H9 (cell line): ENCODE results near the gene GALNT12. TPM values are rescaled to one million over a fixed set of nuclear protein-coding genes. Genes with fewer than 3 reads are reported as not detected.

Experiments
- DNase-seq: peaks from one replicate; pipeline ENCODE4 v3.0.0-alpha.2; 2017
- H2AFZ ChIP-seq: one replicate; pipeline ENCODE4 v1.6.1; 2013; ENCODE audit warnings: mild to moderate bottlenecking, low read length, control low read depth, moderate library complexity
- H2AK5ac ChIP-seq: 2 replicates; pipeline ENCODE4 v1.6.1; 2013; ENCODE audit warnings: low read length, control low read depth, mixed read lengths; ENCODE audit not compliant: insufficient read length
- H2BK120ac ChIP-seq: one replicate; pipeline ENCODE4 v1.6.1; 2013; ENCODE audit warnings: low read depth, mild to moderate bottlenecking, low read length, control low read depth, inconsistent platforms; ENCODE audit not compliant: poor library complexity, severe bottlenecking
- H2BK12ac ChIP-seq: 2 replicates; pipeline ENCODE4 v1.6.1; 2013; ENCODE audit warnings: low read length, control low read depth, mixed read lengths, low read depth; ENCODE audit not compliant: insufficient read length
- H2BK15ac ChIP-seq: 2 replicates; pipeline ENCODE4 v1.6.1; 2013; ENCODE audit warnings: low read depth, low read length, control low read depth
- H2BK20ac ChIP-seq: one replicate; pipeline ENCODE4 v1.6.1; 2013; ENCODE audit warnings: low read depth, mild to moderate bottlenecking, low read length, control low read depth, inconsistent platforms; ENCODE audit not compliant: poor library complexity, severe bottlenecking
- H2BK5ac ChIP-seq: 2 replicates; pipeline ENCODE4 v1.6.1; 2013; ENCODE audit warnings: low read length, control low read depth, mixed read lengths; ENCODE audit not compliant: insufficient read length
- H3K14ac ChIP-seq: 2 replicates; pipeline ENCODE4 v1.6.1; 2013; ENCODE audit warnings: low read length, control low read depth; ENCODE audit not compliant: insufficient read depth
- H3K18ac ChIP-seq: 2 replicates; pipeline ENCODE4 v1.6.1; 2013; ENCODE audit warnings: low read depth, mild to moderate bottlenecking, mixed read lengths, low read length, control low read depth; ENCODE audit not compliant: insufficient read length
- H3K23ac ChIP-seq: 2 replicates; pipeline ENCODE4 v1.6.1; 2013; ENCODE audit warnings: low read length, control low read depth, mixed read lengths, low read depth; ENCODE audit not compliant: insufficient read length
- H3K23me2 ChIP-seq: 2 replicates; pipeline ENCODE4 v1.6.1; 2013; ENCODE audit warnings: low read depth, mild to moderate bottlenecking, mixed read lengths, low read length, control low read depth; ENCODE audit not compliant: insufficient read length, poor library complexity, severe bottlenecking
- H3K27ac ChIP-seq: 2 replicates; pipeline ENCODE4 v1.5.1; 2013; ENCODE audit warnings: low read length, control low read depth, mixed read lengths, low read depth; ENCODE audit not compliant: insufficient read length
- H3K27me3 ChIP-seq: 2 replicates; pipeline ENCODE4 v1.6.1; 2013; ENCODE audit warnings: low read length, control low read depth, inconsistent platforms; ENCODE audit not compliant: insufficient read depth
- H3K4ac ChIP-seq: 2 replicates; pipeline ENCODE4 v1.6.1; 2013; ENCODE audit warnings: low read depth, mild to moderate bottlenecking, control low read depth, inconsistent platforms, low read length, moderate library complexity
- H3K4me1 ChIP-seq: 2 replicates; pipeline ENCODE4 v1.6.1; 2013; ENCODE audit warnings: low read length, control low read depth, inconsistent platforms; ENCODE audit not compliant: insufficient read depth
- H3K4me2 ChIP-seq: 2 replicates; pipeline ENCODE4 v1.6.1; 2013; ENCODE audit warnings: low read length, control low read depth, mixed read lengths; ENCODE audit not compliant: insufficient read length, insufficient read depth
- H3K56ac ChIP-seq: 2 replicates; pipeline ENCODE4 v1.6.1; 2013; ENCODE audit warnings: low read depth, mild to moderate bottlenecking, mixed read lengths, low read length, control low read depth; ENCODE audit not compliant: insufficient read length
- H3K79me1 ChIP-seq: 2 replicates; pipeline ENCODE4 v1.6.1; 2013; ENCODE audit warnings: low read depth, mild to moderate bottlenecking, moderate library complexity, low read length, control low read depth, inconsistent platforms; ENCODE audit not compliant: insufficient read depth, poor library complexity, severe bottlenecking
- H3K79me2 ChIP-seq: 2 replicates; pipeline ENCODE4 v1.6.1; 2013; ENCODE audit warnings: low read length, control low read depth, inconsistent platforms; ENCODE audit not compliant: insufficient read depth
- H3K9ac ChIP-seq: 2 replicates; pipeline ENCODE4 v1.6.1; 2013; ENCODE audit warnings: low read length, control low read depth, mixed read lengths; ENCODE audit not compliant: insufficient read length; ENCODE audit errors: extremely low read depth
- H3K9me3 ChIP-seq: one replicate; pipeline ENCODE4 v1.6.1; 2013; ENCODE audit warnings: low read depth, low read length, inconsistent platforms; ENCODE audit not compliant: control insufficient read depth
- H3T11ph ChIP-seq: one replicate; pipeline ENCODE4 v1.6.1; 2013; ENCODE audit warnings: mild to moderate bottlenecking, low read length, control low read depth, inconsistent platforms
- H4K20me1 ChIP-seq: one replicate; pipeline ENCODE4 v1.6.1; 2013; ENCODE audit not compliant: control insufficient read depth, insufficient read length, insufficient read depth
- H4K5ac ChIP-seq: 2 replicates; pipeline ENCODE4 v1.6.1; 2013; ENCODE audit warnings: low read depth, mild to moderate bottlenecking, mixed read lengths, low read length, control low read depth; ENCODE audit not compliant: insufficient read length
- H4K8ac ChIP-seq: replicated peaks from 2 replicates; pipeline ENCODE4 v1.6.1; 2013; ENCODE audit warnings: low read length, control low read depth, mixed read lengths, low read depth; ENCODE audit not compliant: insufficient read length
- H4K91ac ChIP-seq: 2 replicates; pipeline ENCODE4 v1.6.1; 2013; ENCODE audit warnings: low read depth, mild to moderate bottlenecking, moderate library complexity, mixed read lengths, low read length, control low read depth; ENCODE audit not compliant: insufficient read length
- H3K27ac Mint-ChIP-seq, 3 experiments: 2 replicates in 2 of 3; 3 replicates in 1 of 3; pipeline ENCODE4 v1.8.0; 2020 to 2021; ENCODE audit warnings: mixed read lengths in 3 of 3, mild to moderate bottlenecking in 1 of 3, moderate library complexity in 1 of 3
- H3K27me3 Mint-ChIP-seq: 2 replicates; pipeline ENCODE4 v1.8.0; 2021; ENCODE audit warnings: low read depth, mild to moderate bottlenecking, moderate library complexity, mixed read lengths
- H3K36me3 Mint-ChIP-seq, 3 experiments: 2 replicates in 2 of 3; 3 replicates in 1 of 3; pipeline ENCODE4 v1.8.0; 2020 to 2021; ENCODE audit warnings: low read depth in 3 of 3, mixed read lengths in 3 of 3; ENCODE audit not compliant: insufficient read depth in 1 of 3
- H3K4me1 Mint-ChIP-seq, 2 experiments: 2 replicates each; pipeline ENCODE4 v1.8.0; 2020; ENCODE audit warnings: mixed read lengths in 2 of 2
- H3K4me3 Mint-ChIP-seq, 2 experiments: 2 replicates in 1 of 2; 3 replicates in 1 of 2; pipeline ENCODE4 v1.8.0; 2020 to 2021; ENCODE audit warnings: mild to moderate bottlenecking in 2 of 2, mixed read lengths in 2 of 2, moderate library complexity in 1 of 2
- H3K9me3 Mint-ChIP-seq, 2 experiments: 2 replicates in 1 of 2; 3 replicates in 1 of 2; pipeline ENCODE4 v1.8.0; 2020; ENCODE audit warnings: mild to moderate bottlenecking in 2 of 2, mixed read lengths in 2 of 2, moderate library complexity in 1 of 2
- WGBS: extraction: QIAGEN DNeasy Blood & Tissue Kit; methylation state at CpG from one replicate; pipeline ENCODE4 v1.1.7; 2013; ENCODE audit warnings: missing lambda C conversion rate, low lambda C conversion rate, mixed read lengths; ENCODE audit not compliant: insufficient read length; ENCODE audit errors: extremely low coverage; 5-methylcytosine and 5-hydroxymethylcytosine counted together
- total RNA-seq: library from RNA; stranded (reverse); gene quantifications from 2 replicates; pipeline ENCODE4 v1.2.1, GENCODE V29; 2021
- TF ChIP-seq, protein P1 (sequence below): fragments of 200-600 bp; sonication (generic); conservative IDR thresholded peaks from 3 replicates; pipeline ENCODE4 v1.8.0; 2021; ENCODE audit warnings: antibody characterized with exemption, mild to moderate bottlenecking

GALNT12 gene
- total RNA-seq, 1 experiment from 2014 or later, result 18.0 TPM

DNA sequence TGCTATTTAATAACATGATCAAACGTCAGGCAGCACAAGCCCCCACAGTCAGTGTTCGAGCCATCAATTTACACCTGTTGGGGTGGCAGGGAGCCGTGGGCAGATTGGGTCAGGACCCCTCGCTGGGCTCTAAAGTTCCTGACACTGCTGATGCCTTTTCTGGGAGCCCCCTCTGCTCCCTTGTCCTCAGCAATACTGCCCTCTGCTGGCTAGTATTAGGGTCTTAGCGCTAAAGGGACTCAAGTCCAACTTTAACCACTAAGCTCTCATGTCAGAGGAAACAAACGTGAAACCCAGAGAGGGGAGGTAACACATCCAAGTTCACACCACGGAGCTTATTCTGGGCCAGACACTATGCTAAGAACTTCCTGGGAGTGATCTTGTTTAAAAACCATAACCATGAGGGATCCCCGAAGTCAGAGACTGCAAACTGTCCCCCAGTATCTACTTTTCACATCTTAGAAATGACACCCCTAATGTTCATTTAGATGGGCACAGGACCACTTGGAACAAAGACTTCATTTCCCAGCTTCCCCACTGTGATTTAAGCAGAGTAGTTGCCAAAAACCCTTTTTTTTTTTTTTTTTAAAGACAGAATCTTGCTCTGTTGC lies 31.5 kb upstream of the GALNT12 start:
- Histone ChIP-seq H3K4ac (no peak overlapping the region), H3K14ac (no peak overlapping the region), H3K9me3 (no peaks in the 10 kb centered on the region), H2BK120ac (no peak overlapping the region), H2BK20ac (no peak overlapping the region), H3K4me2 (no peak overlapping the region), H2AFZ (no peak overlapping the region), H3K27ac (no peak overlapping the region), H3K4me1 (no peaks in the 10 kb centered on the region), H3T11ph (no peak overlapping the region), H3K23me2 (no peaks in the 10 kb centered on the region), H2BK12ac (no peak overlapping the region), H2BK5ac (no peak overlapping the region), H2AK5ac (no peak overlapping the region), H2BK15ac (no peak overlapping the region), H3K79me1 (no peaks in the 10 kb centered on the region), H4K8ac (no peak overlapping the region), H4K20me1 (no peaks in the 10 kb centered on the region), H3K9ac (no peak overlapping the region), H3K18ac (no peak overlapping the region), H3K23ac (no peak overlapping the region), H3K27me3 (no peaks in the 10 kb centered on the region), H4K91ac (no peak overlapping the region), H3K79me2 (no peaks in the 10 kb centered on the region), H3K56ac (no peak overlapping the region), H4K5ac (no peak overlapping the region)
- Mint-ChIP-seq H3K4me1 (no peaks in the 10 kb centered on the region; a peak in 1 of 4 replicates), H3K27me3 (no peaks in the 10 kb centered on the region), H3K9me3 (no peaks in the 10 kb centered on the region; a peak in 1 of 5 replicates), H3K36me3 (peaks cover 22 to 58% (median 46%) of the 10 kb centered on the region in 3 experiments), H3K27ac (no peak overlapping the region), H3K4me3 (no peak overlapping the region)
- TF ChIP-seq, protein P1, sequence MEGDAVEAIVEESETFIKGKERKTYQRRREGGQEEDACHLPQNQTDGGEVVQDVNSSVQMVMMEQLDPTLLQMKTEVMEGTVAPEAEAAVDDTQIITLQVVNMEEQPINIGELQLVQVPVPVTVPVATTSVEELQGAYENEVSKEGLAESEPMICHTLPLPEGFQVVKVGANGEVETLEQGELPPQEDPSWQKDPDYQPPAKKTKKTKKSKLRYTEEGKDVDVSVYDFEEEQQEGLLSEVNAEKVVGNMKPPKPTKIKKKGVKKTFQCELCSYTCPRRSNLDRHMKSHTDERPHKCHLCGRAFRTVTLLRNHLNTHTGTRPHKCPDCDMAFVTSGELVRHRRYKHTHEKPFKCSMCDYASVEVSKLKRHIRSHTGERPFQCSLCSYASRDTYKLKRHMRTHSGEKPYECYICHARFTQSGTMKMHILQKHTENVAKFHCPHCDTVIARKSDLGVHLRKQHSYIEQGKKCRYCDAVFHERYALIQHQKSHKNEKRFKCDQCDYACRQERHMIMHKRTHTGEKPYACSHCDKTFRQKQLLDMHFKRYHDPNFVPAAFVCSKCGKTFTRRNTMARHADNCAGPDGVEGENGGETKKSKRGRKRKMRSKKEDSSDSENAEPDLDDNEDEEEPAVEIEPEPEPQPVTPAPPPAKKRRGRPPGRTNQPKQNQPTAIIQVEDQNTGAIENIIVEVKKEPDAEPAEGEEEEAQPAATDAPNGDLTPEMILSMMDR, result peak; percentile 85
- DNase-seq, result peak; percentile 71
- no CpG with 5 or more reads among the region's 8 CpGs for WGBS
